SK-MEL-5 (cell line): ENCODE measurements around the gene PLD3. TPM values are rescaled to one million over a fixed set of nuclear protein-coding genes. Genes with fewer than 3 reads are reported as not detected.
A peak's percentile ranks its signal among the peaks of the same experiment; 100 is the strongest.
"Not testable (repeated sequence)": the region's sequence is repeated elsewhere in the genome, so short reads cannot be mapped to it uniquely, and the experiment has no call there.

ENCODE experiments used
- DNase-seq: peaks from one replicate; pipeline ENCODE4 v3.0.0-alpha.2; 2016; ENCODE audit warnings: low read depth, low spot score
- in situ Hi-C: cut with HindIII; loops from 2 replicates; pipeline ENCODE4 v1.10.0; 2016; ENCODE audit warnings: low sequenced_read_pairs, high pct_unique_total_duplicates, low pct_unique_long_range_greater_than_20kb
- total RNA-seq: library from RNA; depleted of rRNA; stranded (reverse); fragments of >200 nt; shearing (Covaris generic); gene quantifications from 2 replicates; pipeline ENCODE4 v1.2.3, GENCODE V29; 2014

The PLD3 gene
- total RNA-seq, 1 experiment from 2014 or later: 69.0 TPM

GRCh38 chr19:40355975-40356680 lies 7.6 kb downstream of the PLD3 start:
- in situ Hi-C loops: no loop called here
- no peak for DNase-seq

GRCh38 chr19:40356681-40357595 lies 8.4 kb downstream of the PLD3 start:
- DNase-seq: no peak
- in situ Hi-C loops: no loop called here

DNA sequence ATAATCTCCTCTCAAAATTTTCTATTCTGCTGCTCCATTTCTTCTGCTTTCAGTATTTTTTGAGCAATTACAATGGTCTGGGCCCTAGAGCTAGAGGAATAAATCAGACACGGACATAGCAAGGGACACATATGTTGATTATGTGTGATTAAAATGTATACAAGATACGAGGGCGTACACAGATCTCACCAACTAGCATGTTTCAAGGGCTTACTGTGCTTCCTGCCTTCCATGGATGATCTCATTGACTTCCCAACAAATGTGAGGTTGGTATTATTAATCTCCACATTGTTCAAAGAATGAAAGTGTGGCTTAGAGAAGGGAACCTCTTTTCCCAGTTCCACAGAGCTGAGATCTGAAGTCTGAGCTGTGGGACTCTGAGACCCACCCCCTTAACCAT lies 9.1 kb downstream of the PLD3 start:
- no peak for DNase-seq
- in situ Hi-C loops: no loop called here

DNA sequence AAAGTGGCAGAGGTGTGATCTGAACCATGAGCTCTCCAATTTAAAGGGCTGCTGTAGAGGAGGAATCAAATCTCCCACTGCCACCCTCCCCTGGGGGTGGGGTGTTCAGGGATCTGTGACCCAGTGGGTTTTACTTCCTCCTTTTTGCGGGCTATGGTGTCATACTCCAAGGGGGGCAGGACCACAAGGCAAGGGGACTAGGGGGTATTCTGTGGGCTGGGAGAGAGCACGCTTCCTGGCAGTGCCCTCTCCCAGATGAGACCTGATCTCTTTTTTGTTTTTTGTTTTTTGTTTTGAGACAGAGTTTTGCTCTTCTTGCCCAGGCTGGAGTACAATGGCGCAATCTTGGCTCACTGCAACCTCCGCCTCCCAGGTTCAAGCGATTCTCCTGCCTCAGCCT lies 10.3 kb downstream of the PLD3 start:
- in situ Hi-C loops: no loop called here
- no peak for DNase-seq

DNA sequence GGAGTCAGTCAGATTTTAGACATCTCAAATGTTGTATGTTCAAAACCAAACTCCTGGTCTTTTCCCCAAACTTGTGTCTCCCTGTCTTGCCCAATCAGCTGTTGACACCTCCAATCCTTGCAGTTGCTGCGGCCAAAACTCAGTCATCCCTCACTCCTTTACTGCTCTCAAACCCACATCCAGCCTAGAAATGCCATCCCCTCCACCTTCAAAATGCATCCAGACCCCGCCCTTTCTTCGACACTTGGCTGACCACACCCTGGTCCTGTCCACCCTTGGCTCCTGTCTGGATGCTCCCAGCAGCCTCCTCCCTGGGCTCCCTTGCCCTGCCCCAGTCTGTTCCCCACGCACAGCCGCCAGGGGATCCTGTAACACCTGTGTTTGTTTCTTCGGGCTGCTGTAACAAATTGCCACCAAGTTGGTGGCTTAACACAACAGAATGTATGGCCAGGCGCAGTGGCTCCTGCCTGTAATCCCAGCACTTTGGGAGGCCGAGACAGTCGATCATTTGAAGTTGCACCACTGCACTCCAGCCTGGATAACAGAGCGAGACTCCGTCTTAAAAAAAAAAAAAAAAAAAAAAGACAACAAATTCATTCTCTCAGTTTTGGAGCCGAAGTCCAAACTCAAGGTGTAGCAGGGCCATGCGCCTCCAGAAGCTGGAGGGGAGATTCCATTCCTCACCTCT lies 11.7 kb downstream of the PLD3 start:
- DNase-seq: no peak
- in situ Hi-C loops: no loop called here

GRCh38 chr19:40360708-40361241 lies 12.3 kb downstream of the PLD3 start:
- in situ Hi-C loops: no loop called here
- DNase-seq: no peak

DNA sequence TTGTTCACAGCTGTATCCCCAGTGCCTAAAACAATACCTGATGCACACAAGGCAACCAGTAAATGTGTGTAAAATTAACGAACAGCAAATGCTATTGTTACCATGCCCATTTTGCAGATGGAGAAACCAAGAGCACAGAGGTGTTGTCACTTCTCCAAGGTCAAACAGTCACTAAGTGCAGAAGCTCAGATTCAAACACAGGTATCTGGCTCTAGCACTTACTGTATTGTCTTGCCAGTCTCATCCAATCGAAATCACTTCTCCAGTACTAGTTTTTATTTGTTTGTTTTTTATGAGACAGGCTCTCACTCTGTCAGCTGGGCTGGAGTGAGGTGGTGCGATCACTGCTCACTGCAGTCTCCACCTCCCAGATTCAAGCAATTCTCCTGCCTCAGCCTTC lies 13.7 kb downstream of the PLD3 start:
- in situ Hi-C loops: no loop called here
- DNase-seq: no peak

DNA sequence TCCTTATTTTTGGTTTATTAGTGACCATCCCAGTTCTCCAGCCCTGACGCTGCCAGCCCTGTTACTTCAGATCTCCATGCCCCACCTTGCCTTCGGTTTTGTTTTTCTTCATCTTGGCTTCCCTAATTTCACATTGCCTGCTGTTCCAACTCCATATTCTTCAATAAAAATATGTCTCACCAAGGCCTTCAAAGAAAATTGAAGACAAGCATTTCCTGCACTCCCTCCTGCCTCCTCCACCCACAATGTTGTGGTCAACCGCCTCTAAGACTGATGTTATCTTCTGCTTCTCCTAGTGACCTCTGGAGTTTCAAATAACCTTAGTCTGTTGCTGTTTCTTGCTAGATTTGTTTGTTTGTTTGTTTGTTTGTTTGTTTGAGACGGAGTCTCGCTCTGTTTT lies 14.6 kb downstream of the PLD3 start:
- in situ Hi-C loops: no loop called here
- DNase-seq: no peak

GRCh38 chr19:40365010-40365409 lies 16.5 kb downstream of the PLD3 start:
- in situ Hi-C loops: no loop called here
- DNase-seq: no peak

- in situ Hi-C loops: no loop called here
- peak; percentile 27 for DNase-seq
Measured at GRCh38 chr19:40365613-40366401, 17.3 kb downstream of the PLD3 start.

- no peak for DNase-seq
- in situ Hi-C loops: no loop called here
Measured at GRCh38 chr19:40366697-40367561, 18.4 kb downstream of the PLD3 start.

DNA sequence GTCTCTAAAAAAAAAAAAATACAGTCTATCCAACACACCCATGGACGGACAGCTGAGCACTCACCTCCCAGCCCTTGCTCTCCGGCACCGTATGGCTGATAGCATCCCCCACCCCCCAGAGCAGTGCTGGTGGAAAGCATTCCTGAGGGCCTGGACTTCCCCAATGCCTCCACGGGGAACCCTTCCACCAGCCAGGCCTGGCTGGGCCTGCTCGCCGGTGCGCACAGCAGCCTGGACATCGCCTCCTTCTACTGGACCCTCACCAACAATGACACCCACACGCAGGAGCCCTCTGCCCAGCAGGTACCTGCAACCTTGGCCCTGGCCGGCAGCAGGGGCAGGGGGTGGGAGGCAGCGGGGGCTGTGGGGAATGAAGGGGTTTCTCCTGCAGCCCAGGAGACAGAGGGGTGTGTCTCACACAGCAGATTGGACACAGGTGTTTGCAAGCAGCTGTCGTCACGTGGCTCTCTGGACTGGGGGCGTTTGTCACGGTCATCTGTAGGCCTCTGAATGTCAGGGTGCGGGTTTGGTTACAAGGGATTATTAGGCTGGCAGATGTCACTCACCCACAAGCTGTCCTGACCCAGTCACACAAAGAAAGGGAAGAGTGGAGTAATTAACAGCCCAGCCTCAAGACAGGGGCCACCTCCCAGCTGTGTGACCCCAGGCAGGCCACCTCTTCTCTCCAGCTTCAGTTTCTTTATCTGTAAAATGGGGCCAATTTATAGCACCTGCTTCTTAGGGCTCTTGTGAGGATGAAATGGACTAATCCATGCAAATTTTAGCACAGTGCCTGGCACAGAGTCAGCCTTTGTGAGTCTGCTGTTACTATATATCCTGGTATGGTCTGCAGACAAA lies 19.3 kb downstream of the PLD3 start:
- in situ Hi-C loops: no loop called here
- DNase-seq: no peak

DNA sequence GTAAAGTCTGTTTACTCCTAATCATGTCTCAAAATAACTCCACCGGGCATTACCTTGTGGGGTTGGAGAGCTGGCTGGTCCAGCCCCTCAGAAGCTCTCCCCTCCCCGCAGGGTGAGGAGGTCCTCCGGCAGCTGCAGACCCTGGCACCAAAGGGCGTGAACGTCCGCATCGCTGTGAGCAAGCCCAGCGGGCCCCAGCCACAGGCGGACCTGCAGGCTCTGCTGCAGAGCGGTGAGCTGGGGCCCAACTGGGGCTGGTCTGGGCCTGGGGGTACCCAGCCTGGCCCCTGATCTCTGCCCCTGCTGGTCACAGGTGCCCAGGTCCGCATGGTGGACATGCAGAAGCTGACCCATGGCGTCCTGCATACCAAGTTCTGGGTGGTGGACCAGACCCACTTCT lies 21.3 kb downstream of the PLD3 start:
- no peak for DNase-seq
- in situ Hi-C loops: no loop called here

DNA sequence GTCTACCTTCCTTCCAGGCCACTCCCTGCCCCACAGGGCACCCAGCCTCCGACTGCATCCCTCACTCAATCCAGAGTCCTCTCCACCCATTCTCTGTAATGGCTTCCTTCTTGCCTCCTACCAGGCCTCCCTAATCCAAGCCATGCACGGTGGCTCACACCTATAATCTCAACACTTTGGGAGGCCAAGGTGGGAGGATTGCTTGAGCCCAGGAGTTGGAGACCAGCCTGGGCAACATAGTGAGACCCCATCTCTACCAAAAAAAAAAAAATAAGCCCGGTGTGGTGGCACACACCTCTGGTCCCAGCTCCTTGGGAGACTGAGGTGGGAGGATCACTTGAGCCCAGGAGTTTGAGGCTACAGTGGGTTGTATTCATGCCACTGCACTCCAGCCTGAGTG lies 21.8 kb downstream of the PLD3 start:
- DNase-seq, in situ Hi-C loops: not testable (repeated sequence)

- DNase-seq: no peak
- in situ Hi-C loops: no loop called here
Measured at GRCh38 chr19:40370997-40371801, 22.7 kb downstream of the PLD3 start.
